GM18951 (cell line): ENCODE data around the gene CHRNB4.
"Not testable (repeated sequence)": the region's sequence is repeated elsewhere in the genome, so short reads cannot be mapped to it uniquely, and the experiment has no call there.

Source experiments
- POLR2A ChIP-seq: IDR thresholded peaks from 4 replicates; pipeline ENCODE4 v1.6.1; 2011; ENCODE audit warnings: mild to moderate bottlenecking; ENCODE audit not compliant: insufficient read length, insufficient read depth; ENCODE audit errors: extremely low read depth
- in situ Hi-C: fragments of 300-500 bp; cut with MboI; formaldehyde crosslinking; loops from one replicate; pipeline ENCODE4 v1.12.0; 2022; ENCODE audit warnings: low sequenced_read_pairs, mixed read lengths, inconsistent platforms; ENCODE audit not compliant: unreplicated experiment

The CHRNB4 gene

GRCh38 chr15:78641102-78641748, at the start of gene CHRNB4:
Gene CHRNB4, minus strand, starts transcription at chr15:78641210. Its CDS starts 77 bp downstream, at chr15:78641133.
- no peak for TF ChIP-seq POLR2A
- in situ Hi-C loops = no loop called here

GRCh38 chr15:78689626-78690025, 48.6 kb upstream of the CHRNB4 start:
- in situ Hi-C loops = no loop called here
- no peak for TF ChIP-seq POLR2A

- in situ Hi-C loops = no loop called here
- no peak for TF ChIP-seq POLR2A
Measured at GRCh38 chr15:78685925-78686324, 44.9 kb upstream of the CHRNB4 start.

- in situ Hi-C loops = no loop called here
- TF ChIP-seq POLR2A = no peak
Measured at GRCh38 chr15:78685159-78685921, 44.3 kb upstream of the CHRNB4 start.

- in situ Hi-C loops = no loop called here
- no peak for TF ChIP-seq POLR2A
Measured at GRCh38 chr15:78684657-78685056, 43.6 kb upstream of the CHRNB4 start.

GRCh38 chr15:78683599-78683998, 42.6 kb upstream of the CHRNB4 start:
- in situ Hi-C loops = not testable (repeated sequence)

GRCh38 chr15:78682693-78683410, 41.8 kb upstream of the CHRNB4 start:
- TF ChIP-seq POLR2A = no peak
- in situ Hi-C loops = no loop called here

GRCh38 chr15:78682004-78682651, 41.1 kb upstream of the CHRNB4 start:
- in situ Hi-C loops = no loop called here
- no peak for TF ChIP-seq POLR2A

- in situ Hi-C loops = no loop called here
- TF ChIP-seq POLR2A = no peak
Measured at GRCh38 chr15:78681281-78682003, 40.4 kb upstream of the CHRNB4 start.

- in situ Hi-C loops = no loop called here
- TF ChIP-seq POLR2A = no peak
Measured at GRCh38 chr15:78680431-78681075, 39.5 kb upstream of the CHRNB4 start.

GRCh38 chr15:78679089-78679511, 38.1 kb upstream of the CHRNB4 start:
- no peak for TF ChIP-seq POLR2A
- in situ Hi-C loops = no loop called here

- no peak for TF ChIP-seq POLR2A
- in situ Hi-C loops = no loop called here
Measured at GRCh38 chr15:78676424-78677110, 35.6 kb upstream of the CHRNB4 start.
